GM12874 (cell line): ENCODE results near the gene NAGPA.

ENCODE experiments used
- TF ChIP-seq, protein P1 (sequence below): IDR thresholded peaks from 2 replicates; pipeline ENCODE4 v1.5.1; 2011; ENCODE audit warnings: low read depth, mild to moderate bottlenecking, control low read depth, low read length, moderate library complexity; ENCODE audit not compliant: insufficient read depth

Gene NAGPA

DNA sequence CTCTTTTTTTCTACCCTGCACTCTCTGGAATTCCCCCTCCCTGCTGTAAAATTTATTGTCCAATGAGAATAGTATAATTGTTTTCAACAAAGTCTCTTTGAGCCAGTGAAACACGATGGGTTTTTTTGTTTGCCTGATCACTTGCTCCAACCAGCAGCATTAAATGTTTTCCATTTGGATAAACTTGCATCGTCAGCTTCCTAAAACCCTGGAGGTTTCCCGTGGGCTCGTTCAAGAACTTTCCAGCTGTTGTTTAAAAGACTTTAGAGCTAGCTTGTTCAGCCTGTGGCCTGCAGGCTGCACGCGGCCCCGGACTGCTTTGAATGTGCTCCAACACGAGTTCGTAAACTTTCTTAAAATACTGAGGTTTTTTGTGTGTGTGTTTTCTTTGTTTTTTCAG lies 14.9 kb downstream of the NAGPA start:
- TF ChIP-seq, protein P1, sequence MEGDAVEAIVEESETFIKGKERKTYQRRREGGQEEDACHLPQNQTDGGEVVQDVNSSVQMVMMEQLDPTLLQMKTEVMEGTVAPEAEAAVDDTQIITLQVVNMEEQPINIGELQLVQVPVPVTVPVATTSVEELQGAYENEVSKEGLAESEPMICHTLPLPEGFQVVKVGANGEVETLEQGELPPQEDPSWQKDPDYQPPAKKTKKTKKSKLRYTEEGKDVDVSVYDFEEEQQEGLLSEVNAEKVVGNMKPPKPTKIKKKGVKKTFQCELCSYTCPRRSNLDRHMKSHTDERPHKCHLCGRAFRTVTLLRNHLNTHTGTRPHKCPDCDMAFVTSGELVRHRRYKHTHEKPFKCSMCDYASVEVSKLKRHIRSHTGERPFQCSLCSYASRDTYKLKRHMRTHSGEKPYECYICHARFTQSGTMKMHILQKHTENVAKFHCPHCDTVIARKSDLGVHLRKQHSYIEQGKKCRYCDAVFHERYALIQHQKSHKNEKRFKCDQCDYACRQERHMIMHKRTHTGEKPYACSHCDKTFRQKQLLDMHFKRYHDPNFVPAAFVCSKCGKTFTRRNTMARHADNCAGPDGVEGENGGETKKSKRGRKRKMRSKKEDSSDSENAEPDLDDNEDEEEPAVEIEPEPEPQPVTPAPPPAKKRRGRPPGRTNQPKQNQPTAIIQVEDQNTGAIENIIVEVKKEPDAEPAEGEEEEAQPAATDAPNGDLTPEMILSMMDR: no peak

DNA sequence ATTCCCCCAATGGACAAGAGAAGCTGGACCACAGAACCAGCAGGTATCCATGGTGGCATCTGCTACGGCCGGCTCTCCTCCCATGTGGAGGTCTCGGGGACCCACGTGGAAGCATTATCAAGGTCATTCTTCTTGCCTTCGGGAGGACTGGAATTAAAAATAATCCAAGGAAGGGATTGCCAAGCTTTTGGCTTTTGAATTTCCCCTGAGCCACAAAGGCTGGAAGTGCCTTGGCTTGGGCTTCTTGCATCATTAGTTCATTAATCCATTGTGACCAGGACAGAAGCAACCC lies 16.1 kb downstream of the NAGPA start:
- TF ChIP-seq, protein P1: no peak

DNA sequence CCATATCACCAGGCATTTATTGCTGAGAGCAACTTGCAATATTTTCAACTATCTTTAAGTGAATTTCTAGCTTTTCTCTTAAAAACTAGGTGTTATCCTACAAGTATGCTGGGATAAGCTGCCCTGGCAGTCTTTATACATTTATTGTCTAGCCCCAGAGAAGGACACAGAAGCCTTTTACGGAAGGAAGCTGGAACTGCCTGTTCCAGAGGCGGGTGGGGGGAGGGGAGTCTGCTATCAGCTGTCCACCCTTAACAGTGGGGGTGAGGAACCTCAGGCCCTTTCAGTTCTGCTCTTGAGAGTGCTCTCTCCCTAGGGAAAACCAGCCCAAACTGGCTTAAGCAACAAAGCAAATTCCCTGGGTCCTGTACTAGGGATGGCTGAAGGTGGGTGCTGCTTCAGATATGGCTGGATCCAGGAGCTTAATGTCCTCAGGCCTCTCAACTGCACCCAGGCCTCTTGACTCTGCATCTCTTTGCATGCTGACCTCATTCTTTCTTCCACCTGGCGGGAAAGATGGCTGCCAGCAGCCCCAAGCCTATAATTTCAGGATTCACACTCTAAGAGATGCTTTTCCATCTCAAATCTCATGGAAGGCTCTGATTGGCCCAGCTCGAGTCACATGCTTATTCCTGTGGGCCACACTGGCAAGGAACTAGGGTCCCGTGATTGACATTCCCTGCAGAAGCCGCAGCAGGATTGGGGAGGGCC lies 16.6 kb downstream of the NAGPA start:
- TF ChIP-seq, protein P1: no peak

DNA sequence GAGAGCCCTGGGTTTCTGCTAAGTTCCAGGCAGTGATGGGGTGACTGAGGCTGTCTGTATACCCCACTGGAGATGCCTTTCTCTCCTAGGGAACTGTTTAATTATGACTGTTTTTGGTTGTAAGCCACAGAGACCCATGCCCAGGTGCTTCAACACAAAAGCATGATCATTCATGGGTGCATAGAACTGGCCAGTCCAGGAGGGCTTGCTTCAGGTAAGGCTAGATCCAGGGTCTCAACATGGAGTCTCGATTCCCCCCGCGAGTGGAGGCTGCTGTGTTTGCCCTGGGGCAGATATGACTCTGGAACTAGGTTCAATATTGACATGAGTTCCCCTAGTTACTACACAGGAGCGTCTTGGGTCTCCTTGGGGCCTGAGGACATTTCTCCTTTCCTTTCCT lies 17.8 kb downstream of the NAGPA start:
- TF ChIP-seq, protein P1: no peak

DNA sequence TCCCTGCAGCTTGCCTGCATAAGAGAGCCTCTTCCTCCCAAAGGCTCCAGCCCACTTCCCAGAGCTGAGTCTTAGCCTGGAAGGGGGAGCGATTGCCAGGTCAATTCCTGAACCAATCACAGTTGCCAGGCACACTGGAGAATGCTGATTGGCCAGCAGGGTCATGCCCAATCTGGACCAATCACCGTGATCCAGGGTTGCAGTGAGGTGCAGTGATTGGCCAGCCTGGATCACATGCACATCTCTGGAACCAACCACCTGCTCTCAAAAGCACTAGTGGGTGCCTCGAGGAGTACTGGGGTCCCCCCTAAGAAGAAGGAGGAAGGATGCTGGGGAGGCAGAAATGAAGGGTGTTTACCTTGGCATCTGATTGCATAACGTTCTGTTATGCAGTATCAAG lies 18.4 kb downstream of the NAGPA start:
- TF ChIP-seq, protein P1: no peak

DNA sequence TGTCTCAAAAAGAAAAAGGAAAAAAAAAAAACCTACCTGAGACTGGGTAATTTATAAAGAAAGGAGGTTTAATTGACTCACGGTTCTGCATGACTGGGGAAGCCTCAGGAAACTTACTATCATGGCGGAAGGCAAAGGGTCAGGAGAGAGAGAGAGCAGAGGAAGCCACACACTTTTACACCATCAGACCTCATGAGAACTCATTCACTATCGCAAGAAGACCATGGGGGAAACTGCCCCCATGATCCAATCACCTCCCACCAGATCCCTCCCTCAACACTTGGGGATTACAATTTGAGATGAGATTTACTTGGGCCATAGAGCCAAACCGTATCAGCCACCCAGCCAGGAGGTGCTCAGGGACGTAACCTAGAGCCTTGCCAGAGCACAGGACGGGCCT lies 20.8 kb downstream of the NAGPA start:
- TF ChIP-seq, protein P1: no peak

DNA sequence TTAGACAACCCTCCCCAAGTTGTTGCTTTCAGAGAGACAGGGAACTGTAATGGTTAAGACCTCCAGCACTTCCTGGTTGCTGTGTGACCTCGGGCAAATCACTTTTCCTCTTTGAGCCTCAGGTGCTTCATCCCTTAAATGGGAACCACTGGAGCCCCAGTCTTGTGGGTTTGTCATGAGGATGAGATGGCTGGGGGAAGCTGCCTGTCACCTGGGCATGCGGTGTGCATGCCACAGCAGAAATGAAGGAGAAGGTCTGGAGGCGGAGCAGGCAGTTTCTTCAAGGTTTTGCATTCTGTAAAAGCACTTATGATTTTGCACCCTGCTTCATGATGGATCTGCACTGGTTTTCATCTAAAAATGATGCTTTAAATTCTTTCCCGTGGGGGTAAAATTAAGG lies 22.1 kb downstream of the NAGPA start:
- TF ChIP-seq, protein P1: no peak
